WTC11 (cell line): ENCODE measurements around the gene RBM4. TPM values are rescaled to one million over a fixed set of nuclear protein-coding genes. Genes with fewer than 3 reads are reported as not detected.

Source experiments
- ATAC-seq: fragments of 200-7000 bp; cut with Tn5 transposase; 2 replicates; pipeline ENCODE4 v1.10.0; 2021; ENCODE audit warnings: mild to moderate bottlenecking, moderate library complexity
- CTCF ChIA-PET: fragments of 300-600 bp; sonication (Branson Sonifier 250); formaldehyde crosslinking; loops from one replicate; lab custom pipeline; 2021; ENCODE audit warnings: antibody characterized with exemption; lab: Charles Lee
- POLR2A ChIA-PET: fragments of 350-600 bp; sonication (Branson Sonifier 250); formaldehyde crosslinking; loops from one replicate; lab custom pipeline; 2021; ENCODE audit warnings: antibody characterized with exemption; lab: Charles Lee
- DNase-seq: peaks from one replicate; pipeline ENCODE4 v3.0.0; 2021; ENCODE audit warnings: low spot score
- H3K27ac Mint-ChIP-seq: 2 replicates; pipeline ENCODE4 v1.8.0; 2021; ENCODE audit warnings: mixed read lengths
- H3K27me3 Mint-ChIP-seq: 2 replicates; pipeline ENCODE4 v1.8.0; 2021; ENCODE audit warnings: low read depth, mild to moderate bottlenecking, moderate library complexity, mixed read lengths
- H3K36me3 Mint-ChIP-seq: 2 replicates; pipeline ENCODE4 v1.8.0; 2021; ENCODE audit warnings: mixed read lengths
- H3K4me1 Mint-ChIP-seq: 2 replicates; pipeline ENCODE4 v1.8.0; 2022; ENCODE audit warnings: mixed read lengths
- H3K4me3 Mint-ChIP-seq: 2 replicates; pipeline ENCODE4 v1.8.0; 2021; ENCODE audit warnings: mild to moderate bottlenecking, moderate library complexity, mixed read lengths
- H3K9me3 Mint-ChIP-seq: 2 replicates; pipeline ENCODE4 v1.8.0; 2021; ENCODE audit warnings: mixed read lengths
- CBFB ChIP-seq: sonication (generic); formaldehyde crosslinking; IDR thresholded peaks from 2 replicates; pipeline ENCODE4 v1.8.1; 2022; ENCODE audit warnings: mild to moderate bottlenecking, low read depth, missing genetic modification reagents
- EMX1 ChIP-seq: fragments of 250-450 bp; sonication (Bioruptor Pico); IDR thresholded peaks from 2 replicates; pipeline ENCODE4 v1.8.0; 2021; ENCODE audit warnings: mild to moderate bottlenecking
- GABPB1 ChIP-seq: sonication (generic); formaldehyde crosslinking; IDR thresholded peaks from 2 replicates; pipeline ENCODE4 v1.8.1; 2023; ENCODE audit warnings: mild to moderate bottlenecking, missing genetic modification reagents
- HMGA2 ChIP-seq: fragments of 250-450 bp; sonication (Bioruptor Pico); IDR thresholded peaks from 2 replicates; pipeline ENCODE4 v1.4.0; 2021; ENCODE audit warnings: mild to moderate bottlenecking, moderate library complexity
- IRF2 ChIP-seq: sonication (generic); formaldehyde crosslinking; IDR thresholded peaks from 2 replicates; pipeline ENCODE4 v1.8.0; 2022; ENCODE audit warnings: low read depth, missing genetic modification reagents, borderline replicate concordance
- MXD4 ChIP-seq: fragments of 250-450 bp; sonication (Bioruptor Pico); IDR thresholded peaks from 2 replicates; pipeline ENCODE4 v1.8.0; 2021; ENCODE audit warnings: mild to moderate bottlenecking, moderate library complexity, borderline replicate concordance
- NFATC4 ChIP-seq: fragments of 250-450 bp; sonication (Bioruptor Pico); IDR thresholded peaks from 2 replicates; pipeline ENCODE4 v1.9.0; 2021; ENCODE audit warnings: mild to moderate bottlenecking
- NR1H2 ChIP-seq: sonication (generic); formaldehyde crosslinking; IDR thresholded peaks from 2 replicates; pipeline ENCODE4 v1.9.0; 2021; ENCODE audit warnings: mild to moderate bottlenecking, moderate library complexity, missing genetic modification reagents
- NR3C1 ChIP-seq: sonication (generic); formaldehyde crosslinking; conservative IDR thresholded peaks from 2 replicates; pipeline ENCODE4 v1.8.1; 2023; ENCODE audit warnings: low read depth, mild to moderate bottlenecking, missing genetic modification reagents
- RELA ChIP-seq: sonication (generic); formaldehyde crosslinking; IDR thresholded peaks from 2 replicates; pipeline ENCODE4 v1.8.1; 2022; ENCODE audit warnings: missing genetic modification reagents, mild to moderate bottlenecking, borderline replicate concordance
- RORB ChIP-seq: fragments of 250-450 bp; sonication (Bioruptor Pico); IDR thresholded peaks from 2 replicates; pipeline ENCODE4 v1.9.0; 2021; ENCODE audit warnings: mild to moderate bottlenecking
- SMAD4 ChIP-seq: sonication (generic); formaldehyde crosslinking; IDR thresholded peaks from 2 replicates; pipeline ENCODE4 v1.8.0; 2022; ENCODE audit warnings: mild to moderate bottlenecking, missing genetic modification reagents
- TEAD4 ChIP-seq: sonication (generic); formaldehyde crosslinking; IDR thresholded peaks from 2 replicates; pipeline ENCODE4 v1.8.0; 2022; ENCODE audit warnings: mild to moderate bottlenecking, missing genetic modification reagents
- ZNF317 ChIP-seq: sonication (generic); formaldehyde crosslinking; IDR thresholded peaks from 2 replicates; pipeline ENCODE4 v1.8.1; 2023; ENCODE audit warnings: low read depth, mild to moderate bottlenecking, moderate library complexity, missing genetic modification reagents, borderline replicate concordance
- ZNF423 ChIP-seq: fragments of 250-450 bp; sonication (Bioruptor Pico); IDR thresholded peaks from 2 replicates; pipeline ENCODE4 v2.1.2; 2022; ENCODE audit warnings: mild to moderate bottlenecking, moderate library complexity
- total RNA-seq: library from RNA; stranded (reverse); gene quantifications from 3 replicates; pipeline ENCODE4 v1.2.3, GENCODE V29; 2021
- TF ChIP-seq, protein P1 (sequence below): sonication (generic); formaldehyde crosslinking; conservative IDR thresholded peaks from 2 replicates; pipeline ENCODE4 v1.8.1; 2022; ENCODE audit warnings: mild to moderate bottlenecking, missing genetic modification reagents
- TF ChIP-seq, protein P2 (sequence below): sonication (generic); formaldehyde crosslinking; IDR thresholded peaks from 2 replicates; pipeline ENCODE4 v1.8.1; 2022; ENCODE audit warnings: low read depth, mild to moderate bottlenecking, moderate library complexity, missing genetic modification reagents, borderline replicate concordance
- TF ChIP-seq, protein P3 (sequence below): sonication (generic); formaldehyde crosslinking; IDR thresholded peaks from 2 replicates; pipeline ENCODE4 v1.8.1; 2023; ENCODE audit warnings: mild to moderate bottlenecking, missing genetic modification reagents, moderate library complexity
- TF ChIP-seq, protein P4 (sequence below): sonication (generic); formaldehyde crosslinking; IDR thresholded peaks from 2 replicates; pipeline ENCODE4 v1.8.1; 2022; ENCODE audit warnings: mild to moderate bottlenecking, missing genetic modification reagents, moderate library complexity, borderline replicate concordance
- TF ChIP-seq, protein P5 (sequence below): sonication (generic); formaldehyde crosslinking; IDR thresholded peaks from 2 replicates; pipeline ENCODE4 v1.8.1; 2023; ENCODE audit warnings: mild to moderate bottlenecking, moderate library complexity, missing genetic modification reagents
- TF ChIP-seq, protein P6 (sequence below): sonication (generic); formaldehyde crosslinking; IDR thresholded peaks from 2 replicates; pipeline ENCODE4 v1.8.1; 2022; ENCODE audit warnings: mild to moderate bottlenecking, moderate library complexity, missing genetic modification reagents
- TF ChIP-seq, protein P7 (sequence below): sonication (generic); formaldehyde crosslinking; IDR thresholded peaks from 2 replicates; pipeline ENCODE4 v1.8.1; 2023; ENCODE audit warnings: mild to moderate bottlenecking, missing genetic modification reagents
- TF ChIP-seq, protein P8 (sequence below): sonication (generic); formaldehyde crosslinking; IDR thresholded peaks from 2 replicates; pipeline ENCODE4 v1.8.0; 2022; ENCODE audit warnings: missing genetic modification reagents
- TF ChIP-seq, protein P9 (sequence below): sonication (generic); formaldehyde crosslinking; IDR thresholded peaks from 2 replicates; pipeline ENCODE4 v1.8.0; 2022; ENCODE audit warnings: mild to moderate bottlenecking, missing genetic modification reagents

Gene RBM4
- total RNA-seq, 1 experiment from 2014 or later = 144 TPM

DNA sequence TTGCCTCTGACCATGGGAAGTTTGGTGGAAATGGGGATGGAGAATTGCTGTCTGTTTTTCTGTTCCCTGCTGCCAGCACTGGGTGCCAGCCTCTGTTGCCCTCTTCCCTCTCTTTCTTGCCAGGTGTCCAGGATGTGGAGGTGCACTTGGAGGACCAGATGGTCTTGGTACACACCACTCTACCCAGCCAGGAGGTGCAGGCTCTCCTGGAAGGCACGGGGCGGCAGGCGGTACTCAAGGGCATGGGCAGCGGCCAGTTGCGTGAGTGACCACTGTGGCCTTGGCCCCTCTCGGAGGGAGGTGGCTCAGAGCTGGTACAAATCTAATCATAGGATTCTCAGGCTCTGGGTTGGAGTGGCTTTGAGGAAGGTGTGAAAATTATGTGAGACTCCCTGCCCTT is 39.5 kb upstream of the RBM4 start:
- H3K9me3 Mint-ChIP-seq = no peaks in the 10 kb centered on the region
- no peak overlapping the region for H3K4me3 Mint-ChIP-seq
- H3K27ac Mint-ChIP-seq = no peak overlapping the region
- ChIA-PET POLR2A (no interaction called here), CTCF (no interaction called here)
- DNase-seq (no peak), ATAC-seq (no peak)
- no peaks in the 10 kb centered on the region for H3K4me1 Mint-ChIP-seq
- H3K27me3 Mint-ChIP-seq = no peaks in the 10 kb centered on the region
- H3K36me3 Mint-ChIP-seq = peaks cover 6% of the 10 kb centered on the region; the same call in 1 of the 2 replicates
- no peak for TF ChIP-seq ZNF317 (CRISPR knock-in tag)
- TF ChIP-seq RELA (CRISPR knock-in tag) = no peak
- TF ChIP-seq ZNF423 (CRISPR knock-in tag) = no peak
- no peak for TF ChIP-seq EMX1
- TF ChIP-seq IRF2 = no peak
- TF ChIP-seq, protein P1, sequence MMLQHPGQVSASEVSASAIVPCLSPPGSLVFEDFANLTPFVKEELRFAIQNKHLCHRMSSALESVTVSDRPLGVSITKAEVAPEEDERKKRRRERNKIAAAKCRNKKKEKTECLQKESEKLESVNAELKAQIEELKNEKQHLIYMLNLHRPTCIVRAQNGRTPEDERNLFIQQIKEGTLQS (CRISPR knock-in tag) = no peak
- TF ChIP-seq, protein P2, sequence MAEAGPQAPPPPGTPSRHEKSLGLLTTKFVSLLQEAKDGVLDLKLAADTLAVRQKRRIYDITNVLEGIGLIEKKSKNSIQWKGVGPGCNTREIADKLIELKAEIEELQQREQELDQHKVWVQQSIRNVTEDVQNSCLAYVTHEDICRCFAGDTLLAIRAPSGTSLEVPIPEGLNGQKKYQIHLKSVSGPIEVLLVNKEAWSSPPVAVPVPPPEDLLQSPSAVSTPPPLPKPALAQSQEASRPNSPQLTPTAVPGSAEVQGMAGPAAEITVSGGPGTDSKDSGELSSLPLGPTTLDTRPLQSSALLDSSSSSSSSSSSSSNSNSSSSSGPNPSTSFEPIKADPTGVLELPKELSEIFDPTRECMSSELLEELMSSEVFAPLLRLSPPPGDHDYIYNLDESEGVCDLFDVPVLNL (CRISPR knock-in tag) = no peak
- TF ChIP-seq, protein P3, sequence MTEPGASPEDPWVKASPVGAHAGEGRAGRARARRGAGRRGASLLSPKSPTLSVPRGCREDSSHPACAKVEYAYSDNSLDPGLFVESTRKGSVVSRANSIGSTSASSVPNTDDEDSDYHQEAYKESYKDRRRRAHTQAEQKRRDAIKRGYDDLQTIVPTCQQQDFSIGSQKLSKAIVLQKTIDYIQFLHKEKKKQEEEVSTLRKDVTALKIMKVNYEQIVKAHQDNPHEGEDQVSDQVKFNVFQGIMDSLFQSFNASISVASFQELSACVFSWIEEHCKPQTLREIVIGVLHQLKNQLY (CRISPR knock-in tag) = no peak
- TF ChIP-seq NR3C1 = no peak
- TF ChIP-seq, protein P4, sequence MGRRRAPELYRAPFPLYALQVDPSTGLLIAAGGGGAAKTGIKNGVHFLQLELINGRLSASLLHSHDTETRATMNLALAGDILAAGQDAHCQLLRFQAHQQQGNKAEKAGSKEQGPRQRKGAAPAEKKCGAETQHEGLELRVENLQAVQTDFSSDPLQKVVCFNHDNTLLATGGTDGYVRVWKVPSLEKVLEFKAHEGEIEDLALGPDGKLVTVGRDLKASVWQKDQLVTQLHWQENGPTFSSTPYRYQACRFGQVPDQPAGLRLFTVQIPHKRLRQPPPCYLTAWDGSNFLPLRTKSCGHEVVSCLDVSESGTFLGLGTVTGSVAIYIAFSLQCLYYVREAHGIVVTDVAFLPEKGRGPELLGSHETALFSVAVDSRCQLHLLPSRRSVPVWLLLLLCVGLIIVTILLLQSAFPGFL = no peak
- no peak for TF ChIP-seq SMAD4

DNA sequence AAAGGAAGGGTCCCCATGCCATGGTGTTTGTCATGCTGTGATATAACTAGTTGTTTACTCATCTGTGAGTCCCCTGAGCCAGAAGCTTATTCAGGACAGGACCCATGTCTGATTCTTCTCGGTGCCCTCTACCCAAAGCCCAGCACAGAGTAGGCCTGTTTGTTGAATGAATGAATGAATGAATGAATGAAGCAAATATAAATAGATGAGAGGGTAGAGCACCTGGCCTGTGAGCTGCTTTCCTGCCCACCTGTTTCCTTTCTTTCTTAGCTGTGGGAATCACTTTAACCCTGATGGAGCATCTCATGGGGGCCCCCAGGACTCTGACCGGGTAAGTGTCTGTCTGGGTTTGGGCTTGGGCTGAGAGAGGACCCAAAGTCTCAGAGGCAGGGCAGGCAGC is 38.3 kb upstream of the RBM4 start:
- Mint-ChIP-seq H3K36me3 (peaks cover 11% of the 10 kb centered on the region; the same call in 1 of the 2 replicates), H3K4me1 (no peaks in the 10 kb centered on the region), H3K9me3 (no peaks in the 10 kb centered on the region), H3K4me3 (no peak overlapping the region), H3K27me3 (no peaks in the 10 kb centered on the region), H3K27ac (no peak overlapping the region)
- ChIA-PET POLR2A (no interaction called here), CTCF (no interaction called here)
- DNase-seq = no peak
- no peak for ATAC-seq
- TF ChIP-seq CBFB (CRISPR knock-in tag) (no peak), MXD4 (CRISPR knock-in tag) (no peak), NR1H2 (CRISPR knock-in tag) (no peak), NFATC4 (CRISPR knock-in tag) (no peak), RORB (CRISPR knock-in tag) (no peak), TEAD4 (CRISPR knock-in tag) (no peak), GABPB1 (CRISPR knock-in tag) (no peak), HMGA2 (no peak)
- TF ChIP-seq, protein P5, sequence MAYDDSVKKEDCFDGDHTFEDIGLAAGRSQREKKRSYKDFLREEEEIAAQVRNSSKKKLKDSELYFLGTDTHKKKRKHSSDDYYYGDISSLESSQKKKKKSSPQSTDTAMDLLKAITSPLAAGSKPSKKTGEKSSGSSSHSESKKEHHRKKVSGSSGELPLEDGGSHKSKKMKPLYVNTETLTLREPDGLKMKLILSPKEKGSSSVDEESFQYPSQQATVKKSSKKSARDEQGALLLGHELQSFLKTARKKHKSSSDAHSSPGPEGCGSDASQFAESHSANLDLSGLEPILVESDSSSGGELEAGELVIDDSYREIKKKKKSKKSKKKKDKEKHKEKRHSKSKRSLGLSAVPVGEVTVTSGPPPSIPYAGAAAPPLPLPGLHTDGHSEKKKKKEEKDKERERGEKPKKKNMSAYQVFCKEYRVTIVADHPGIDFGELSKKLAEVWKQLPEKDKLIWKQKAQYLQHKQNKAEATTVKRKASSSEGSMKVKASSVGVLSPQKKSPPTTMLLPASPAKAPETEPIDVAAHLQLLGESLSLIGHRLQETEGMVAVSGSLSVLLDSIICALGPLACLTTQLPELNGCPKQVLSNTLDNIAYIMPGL (CRISPR knock-in tag) = no peak
- TF ChIP-seq, protein P6, sequence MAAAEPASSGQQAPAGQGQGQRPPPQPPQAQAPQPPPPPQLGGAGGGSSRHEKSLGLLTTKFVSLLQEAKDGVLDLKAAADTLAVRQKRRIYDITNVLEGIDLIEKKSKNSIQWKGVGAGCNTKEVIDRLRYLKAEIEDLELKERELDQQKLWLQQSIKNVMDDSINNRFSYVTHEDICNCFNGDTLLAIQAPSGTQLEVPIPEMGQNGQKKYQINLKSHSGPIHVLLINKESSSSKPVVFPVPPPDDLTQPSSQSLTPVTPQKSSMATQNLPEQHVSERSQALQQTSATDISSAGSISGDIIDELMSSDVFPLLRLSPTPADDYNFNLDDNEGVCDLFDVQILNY (CRISPR knock-in tag) = no peak
- TF ChIP-seq, protein P7, sequence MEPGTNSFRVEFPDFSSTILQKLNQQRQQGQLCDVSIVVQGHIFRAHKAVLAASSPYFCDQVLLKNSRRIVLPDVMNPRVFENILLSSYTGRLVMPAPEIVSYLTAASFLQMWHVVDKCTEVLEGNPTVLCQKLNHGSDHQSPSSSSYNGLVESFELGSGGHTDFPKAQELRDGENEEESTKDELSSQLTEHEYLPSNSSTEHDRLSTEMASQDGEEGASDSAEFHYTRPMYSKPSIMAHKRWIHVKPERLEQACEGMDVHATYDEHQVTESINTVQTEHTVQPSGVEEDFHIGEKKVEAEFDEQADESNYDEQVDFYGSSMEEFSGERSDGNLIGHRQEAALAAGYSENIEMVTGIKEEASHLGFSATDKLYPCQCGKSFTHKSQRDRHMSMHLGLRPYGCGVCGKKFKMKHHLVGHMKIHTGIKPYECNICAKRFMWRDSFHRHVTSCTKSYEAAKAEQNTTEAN (CRISPR knock-in tag) = no peak
- TF ChIP-seq, protein P8, sequence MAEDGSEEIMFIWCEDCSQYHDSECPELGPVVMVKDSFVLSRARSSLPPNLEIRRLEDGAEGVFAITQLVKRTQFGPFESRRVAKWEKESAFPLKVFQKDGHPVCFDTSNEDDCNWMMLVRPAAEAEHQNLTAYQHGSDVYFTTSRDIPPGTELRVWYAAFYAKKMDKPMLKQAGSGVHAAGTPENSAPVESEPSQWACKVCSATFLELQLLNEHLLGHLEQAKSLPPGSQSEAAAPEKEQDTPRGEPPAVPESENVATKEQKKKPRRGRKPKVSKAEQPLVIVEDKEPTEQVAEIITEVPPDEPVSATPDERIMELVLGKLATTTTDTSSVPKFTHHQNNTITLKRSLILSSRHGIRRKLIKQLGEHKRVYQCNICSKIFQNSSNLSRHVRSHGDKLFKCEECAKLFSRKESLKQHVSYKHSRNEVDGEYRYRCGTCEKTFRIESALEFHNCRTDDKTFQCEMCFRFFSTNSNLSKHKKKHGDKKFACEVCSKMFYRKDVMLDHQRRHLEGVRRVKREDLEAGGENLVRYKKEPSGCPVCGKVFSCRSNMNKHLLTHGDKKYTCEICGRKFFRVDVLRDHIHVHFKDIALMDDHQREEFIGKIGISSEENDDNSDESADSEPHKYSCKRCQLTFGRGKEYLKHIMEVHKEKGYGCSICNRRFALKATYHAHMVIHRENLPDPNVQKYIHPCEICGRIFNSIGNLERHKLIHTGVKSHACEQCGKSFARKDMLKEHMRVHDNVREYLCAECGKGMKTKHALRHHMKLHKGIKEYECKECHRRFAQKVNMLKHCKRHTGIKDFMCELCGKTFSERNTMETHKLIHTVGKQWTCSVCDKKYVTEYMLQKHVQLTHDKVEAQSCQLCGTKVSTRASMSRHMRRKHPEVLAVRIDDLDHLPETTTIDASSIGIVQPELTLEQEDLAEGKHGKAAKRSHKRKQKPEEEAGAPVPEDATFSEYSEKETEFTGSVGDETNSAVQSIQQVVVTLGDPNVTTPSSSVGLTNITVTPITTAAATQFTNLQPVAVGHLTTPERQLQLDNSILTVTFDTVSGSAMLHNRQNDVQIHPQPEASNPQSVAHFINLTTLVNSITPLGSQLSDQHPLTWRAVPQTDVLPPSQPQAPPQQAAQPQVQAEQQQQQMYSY = no peak
- TF ChIP-seq, protein P9, sequence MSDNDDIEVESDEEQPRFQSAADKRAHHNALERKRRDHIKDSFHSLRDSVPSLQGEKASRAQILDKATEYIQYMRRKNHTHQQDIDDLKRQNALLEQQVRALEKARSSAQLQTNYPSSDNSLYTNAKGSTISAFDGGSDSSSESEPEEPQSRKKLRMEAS (CRISPR knock-in tag) = no peak
